Stimulated activated naive CD8-positive, alpha-beta T cell treated with anti-CD3 and anti-CD28 coated beads, Interleukin-15, amount 100 ng/mL, for 72 hours (primary cell): ENCODE data around the gene OR2M2.

Experiments
- ATAC-seq: fragments of 150-1000 bp; cut with Tn5 transposase; 2 replicates; pipeline ENCODE4 v1.10.0; 2021; ENCODE audit warnings: mild to moderate bottlenecking, moderate library complexity
- DNase-seq, 2 donors: peaks; one replicate each; pipeline ENCODE4 v3.0.0; 2021 to 2022
- H3K27ac Mint-ChIP-seq, 2 donors: one replicate each; pipeline ENCODE4 v1.8.0; 2022; ENCODE audit warnings: mild to moderate bottlenecking in 2 of 2, mixed read lengths in 2 of 2, moderate library complexity in 2 of 2
- H3K27me3 Mint-ChIP-seq: one replicate; pipeline ENCODE4 v1.8.0; 2022; ENCODE audit warnings: mixed read lengths
- H3K4me1 Mint-ChIP-seq: one replicate; pipeline ENCODE4 v1.8.0; 2022; ENCODE audit warnings: mild to moderate bottlenecking, mixed read lengths
- H3K4me3 Mint-ChIP-seq, 2 donors: one replicate each; pipeline ENCODE4 v1.8.0; 2022; ENCODE audit warnings: mild to moderate bottlenecking in 2 of 2, mixed read lengths in 2 of 2, moderate library complexity in 1 of 2
- H3K9me3 Mint-ChIP-seq, 2 donors: one replicate each; pipeline ENCODE4 v1.8.0; 2022; ENCODE audit warnings: mixed read lengths in 2 of 2

The OR2M2 gene

DNA sequence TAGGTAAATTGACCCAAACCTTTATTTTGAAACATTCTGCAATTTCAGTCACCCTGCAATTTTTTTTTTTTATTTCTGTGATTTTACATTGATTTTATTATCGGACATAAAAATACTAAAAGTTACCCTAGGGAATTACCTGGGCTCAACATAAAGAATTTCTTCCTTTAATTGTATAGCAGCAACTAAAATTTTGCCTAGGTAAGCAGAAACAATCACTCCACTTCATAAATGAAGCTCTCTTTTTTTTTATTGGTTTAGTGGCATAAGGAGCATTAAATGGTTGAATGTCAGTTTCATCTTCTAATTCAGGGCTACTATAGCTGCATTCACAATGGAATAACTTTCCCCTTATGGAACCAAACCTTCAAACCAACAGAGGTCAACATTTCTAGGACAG, 41.3 kb downstream of the OR2M2 start:
- Mint-ChIP-seq H3K4me3 (no peak overlapping the region), H3K27ac (no peak overlapping the region), H3K9me3 (peaks cover 0 to 12% of the 10 kb centered on the region in 2 donors), H3K4me1 (no peaks in the 10 kb centered on the region), H3K27me3 (no peaks in the 10 kb centered on the region)
- ATAC-seq (no peak), DNase-seq (no peak)

DNA sequence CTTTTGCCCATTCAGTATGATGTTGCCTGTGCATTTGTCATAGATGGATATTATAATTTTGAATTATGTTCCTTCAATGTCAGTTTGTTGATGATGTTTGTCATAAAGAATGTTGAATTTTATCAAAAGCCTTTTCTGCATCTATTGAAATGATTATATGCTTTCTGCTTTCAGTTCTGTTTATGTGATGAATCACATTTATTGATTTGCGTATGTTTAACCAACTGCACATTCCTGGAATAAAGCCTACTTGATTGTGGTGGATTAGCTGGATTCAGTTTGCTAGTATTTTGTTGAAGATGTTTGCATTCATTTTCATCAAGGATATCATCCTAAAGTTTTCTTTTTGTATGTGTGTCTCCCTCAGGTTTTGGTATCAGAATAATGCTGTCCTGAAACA, 50.9 kb downstream of the OR2M2 start:
- Mint-ChIP-seq H3K9me3 (peaks cover 9 to 15% of the 10 kb centered on the region in 2 donors), H3K27ac (no peak overlapping the region), H3K27me3 (peaks cover 9% of the 10 kb centered on the region), H3K4me3 (no peak overlapping the region), H3K4me1 (no peaks in the 10 kb centered on the region)
- ATAC-seq: no peak
- DNase-seq: no peak

DNA sequence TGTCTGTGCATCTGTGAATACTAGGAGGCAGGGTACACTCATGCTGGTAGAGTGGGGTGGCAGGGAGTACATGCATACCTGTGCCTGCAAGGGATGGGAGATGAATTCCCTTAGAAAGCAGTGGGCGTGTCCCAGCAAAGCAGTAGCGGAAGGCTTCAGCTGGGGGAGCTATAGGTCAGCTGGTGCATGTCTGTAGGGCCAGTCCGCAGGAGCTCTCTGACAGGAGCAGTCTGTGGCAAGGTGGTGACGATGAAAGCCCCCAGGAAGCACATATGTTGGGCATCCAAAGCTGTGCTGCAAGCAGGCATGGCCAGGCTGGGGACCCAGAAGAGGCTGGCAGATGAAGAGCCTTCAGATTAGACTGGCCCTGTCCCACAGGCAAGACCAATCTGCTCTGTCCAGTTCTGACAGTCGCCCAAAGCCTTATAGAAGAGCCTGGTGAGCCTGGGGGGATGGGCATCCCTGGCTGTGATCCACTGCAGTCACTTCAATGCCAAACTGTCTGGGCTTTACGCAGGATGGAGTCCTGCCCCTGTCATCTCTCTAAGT, 54.8 kb downstream of the OR2M2 start:
- H3K27me3 Mint-ChIP-seq: peaks cover 9% of the 10 kb centered on the region
- H3K27ac Mint-ChIP-seq: no peak overlapping the region
- DNase-seq (no peak), ATAC-seq (no peak)
- no peak overlapping the region for H3K4me3 Mint-ChIP-seq
- H3K9me3 Mint-ChIP-seq: peaks cover 9 to 13% of the 10 kb centered on the region in 2 donors
- no peaks in the 10 kb centered on the region for H3K4me1 Mint-ChIP-seq
